ENCODE data around the gene FAM219A. TPM values are rescaled to one million over a fixed set of nuclear protein-coding genes. Genes with fewer than 3 reads are reported as not detected.
A peak's percentile ranks its signal among the peaks of the same experiment; 100 is the strongest.

Gene FAM219A
- total RNA-seq, 1 donor from 2014 or later: 16.8 TPM

DNA sequence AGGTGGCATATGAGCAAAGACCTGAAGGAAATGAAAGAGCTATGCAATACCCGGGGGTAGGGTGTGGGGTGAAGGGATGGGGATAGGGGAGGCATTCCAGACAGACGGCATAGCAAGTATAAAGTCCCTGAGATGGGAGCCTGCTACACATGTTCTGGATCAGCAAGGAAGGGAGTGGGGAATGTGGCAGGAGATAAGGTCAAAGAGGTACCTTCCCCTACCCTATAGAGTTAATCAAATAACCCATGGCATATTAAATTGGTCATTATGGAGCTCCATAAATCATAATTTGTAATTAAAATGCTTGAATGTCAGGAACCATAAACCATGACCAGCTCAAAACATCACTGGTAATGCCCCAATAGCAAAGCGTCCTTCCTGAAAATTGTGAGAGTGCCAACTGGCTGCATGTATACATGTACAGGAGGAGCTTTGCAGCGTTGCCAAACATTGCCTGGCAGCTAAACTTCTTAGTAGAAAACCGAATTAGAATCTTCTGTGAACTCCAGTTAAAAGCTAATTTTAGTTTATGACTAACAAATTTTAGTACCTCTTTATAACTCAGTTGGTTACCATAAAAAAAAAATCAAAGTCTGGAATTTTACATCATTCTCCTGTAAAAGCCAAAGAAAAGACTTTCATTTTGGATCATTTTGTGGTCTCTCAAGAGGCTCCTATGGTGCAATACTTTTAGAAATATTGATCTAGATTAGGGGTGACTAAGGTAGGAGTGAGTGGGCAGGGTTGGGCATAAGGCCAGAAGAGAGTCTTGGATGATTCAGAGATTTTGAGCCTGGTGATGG, 4.9 kb upstream of the FAM219A start:
- Histone ChIP-seq H3K4me3 (ENCODE audit: low read depth, low read length) (no peak overlapping the region), H3K27me3 (ENCODE audit: control insufficient read depth, insufficient read depth, low read length) (no peaks in the 10 kb centered on the region), H3K36me3 (ENCODE audit: control insufficient read depth, insufficient read depth, low read length) (no peaks in the 10 kb centered on the region)
- DNase-seq (ENCODE audit: low read depth): no peak
- TF ChIP-seq, protein P1, sequence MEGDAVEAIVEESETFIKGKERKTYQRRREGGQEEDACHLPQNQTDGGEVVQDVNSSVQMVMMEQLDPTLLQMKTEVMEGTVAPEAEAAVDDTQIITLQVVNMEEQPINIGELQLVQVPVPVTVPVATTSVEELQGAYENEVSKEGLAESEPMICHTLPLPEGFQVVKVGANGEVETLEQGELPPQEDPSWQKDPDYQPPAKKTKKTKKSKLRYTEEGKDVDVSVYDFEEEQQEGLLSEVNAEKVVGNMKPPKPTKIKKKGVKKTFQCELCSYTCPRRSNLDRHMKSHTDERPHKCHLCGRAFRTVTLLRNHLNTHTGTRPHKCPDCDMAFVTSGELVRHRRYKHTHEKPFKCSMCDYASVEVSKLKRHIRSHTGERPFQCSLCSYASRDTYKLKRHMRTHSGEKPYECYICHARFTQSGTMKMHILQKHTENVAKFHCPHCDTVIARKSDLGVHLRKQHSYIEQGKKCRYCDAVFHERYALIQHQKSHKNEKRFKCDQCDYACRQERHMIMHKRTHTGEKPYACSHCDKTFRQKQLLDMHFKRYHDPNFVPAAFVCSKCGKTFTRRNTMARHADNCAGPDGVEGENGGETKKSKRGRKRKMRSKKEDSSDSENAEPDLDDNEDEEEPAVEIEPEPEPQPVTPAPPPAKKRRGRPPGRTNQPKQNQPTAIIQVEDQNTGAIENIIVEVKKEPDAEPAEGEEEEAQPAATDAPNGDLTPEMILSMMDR (IDR thresholded peaks at IDR 0.05; ENCODE audit: insufficient read depth, low read length, poor library complexity, severe bottlenecking): no peak

DNA sequence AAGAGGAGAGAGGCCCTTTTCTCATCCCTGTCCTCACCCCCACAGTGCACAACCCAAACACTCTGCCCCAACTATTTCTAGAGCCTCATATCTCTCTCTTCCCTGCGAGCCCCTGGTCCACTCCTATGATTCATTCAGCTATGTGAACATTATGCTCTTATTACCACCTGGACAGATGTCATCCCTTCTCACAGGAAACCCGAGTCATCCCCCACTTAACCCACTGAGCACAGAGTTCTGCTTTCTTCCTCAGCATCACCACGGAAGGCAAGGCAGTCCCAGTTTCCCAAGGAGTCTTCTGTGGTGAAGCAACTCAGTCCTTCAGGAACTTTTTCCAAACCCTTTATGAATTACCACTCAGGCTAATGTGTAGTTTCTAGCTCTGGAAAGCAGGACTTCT, 1.6 kb upstream of the FAM219A start:
- Histone ChIP-seq H3K4me3 (ENCODE audit: low read depth, low read length) (no peak overlapping the region), H3K36me3 (ENCODE audit: control insufficient read depth, insufficient read depth, low read length) (no peaks in the 10 kb centered on the region), H3K27me3 (ENCODE audit: control insufficient read depth, insufficient read depth, low read length) (no peaks in the 10 kb centered on the region)
- TF ChIP-seq, protein P1 (IDR thresholded peaks at IDR 0.05; ENCODE audit: insufficient read depth, low read length, poor library complexity, severe bottlenecking): no peak
- DNase-seq (ENCODE audit: low read depth): no peak

DNA sequence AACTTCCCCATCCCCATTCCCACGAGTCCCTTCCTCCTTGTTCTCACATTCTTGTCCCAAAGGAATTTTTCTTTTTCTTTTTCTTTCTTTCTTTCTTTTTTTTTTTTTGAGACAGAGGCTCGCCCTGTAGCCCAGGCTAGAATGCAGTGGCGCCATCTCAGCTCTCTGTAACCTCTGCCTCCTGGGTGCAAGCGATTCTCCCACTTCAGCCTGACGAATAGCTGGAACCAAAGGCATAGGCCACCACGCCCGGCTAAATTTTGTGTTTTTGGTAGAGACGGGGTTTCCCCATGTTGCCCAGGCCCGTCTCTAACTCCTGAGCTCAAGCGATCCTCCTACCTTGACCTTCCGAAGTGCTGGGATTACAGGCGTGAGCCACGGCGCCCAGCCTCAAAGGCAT, 986 bp upstream of the FAM219A start:
- H3K4me3 ChIP-seq (ENCODE audit: low read depth, low read length): no peak overlapping the region
- no peaks in the 10 kb centered on the region for H3K27me3 ChIP-seq (ENCODE audit: control insufficient read depth, insufficient read depth, low read length)
- TF ChIP-seq, protein P1 (IDR thresholded peaks at IDR 0.05; ENCODE audit: insufficient read depth, low read length, poor library complexity, severe bottlenecking): no peak
- H3K36me3 ChIP-seq (ENCODE audit: control insufficient read depth, insufficient read depth, low read length): no peaks in the 10 kb centered on the region
- DNase-seq (ENCODE audit: low read depth): no peak

DNA sequence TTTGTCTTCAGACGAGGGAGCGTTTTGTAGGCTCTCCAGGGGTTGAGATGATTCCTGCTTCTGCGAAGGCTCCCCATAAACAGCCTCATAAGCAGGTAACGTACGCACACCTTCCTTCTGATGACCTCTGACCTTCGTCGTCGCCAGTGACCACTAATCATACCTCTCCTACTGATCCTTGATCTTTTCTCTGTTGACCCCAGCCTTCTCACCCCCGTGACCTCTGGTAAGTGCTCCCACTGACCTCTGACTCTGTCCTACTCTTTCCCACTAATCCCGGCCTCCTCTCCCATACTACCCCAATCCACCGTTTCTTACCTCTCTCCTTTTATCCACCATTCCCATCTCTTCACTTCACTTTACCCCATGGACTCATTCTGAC, 580 bp upstream of the FAM219A start:
- DNase-seq (ENCODE audit: low read depth): no peak
- no peaks in the 10 kb centered on the region for H3K27me3 ChIP-seq (ENCODE audit: control insufficient read depth, insufficient read depth, low read length)
- H3K4me3 ChIP-seq (ENCODE audit: low read depth, low read length): peak overlapping the region; percentile 20
- TF ChIP-seq, protein P1 (IDR thresholded peaks at IDR 0.05; ENCODE audit: insufficient read depth, low read length, poor library complexity, severe bottlenecking): no peak
- no peaks in the 10 kb centered on the region for H3K36me3 ChIP-seq (ENCODE audit: control insufficient read depth, insufficient read depth, low read length)

DNA sequence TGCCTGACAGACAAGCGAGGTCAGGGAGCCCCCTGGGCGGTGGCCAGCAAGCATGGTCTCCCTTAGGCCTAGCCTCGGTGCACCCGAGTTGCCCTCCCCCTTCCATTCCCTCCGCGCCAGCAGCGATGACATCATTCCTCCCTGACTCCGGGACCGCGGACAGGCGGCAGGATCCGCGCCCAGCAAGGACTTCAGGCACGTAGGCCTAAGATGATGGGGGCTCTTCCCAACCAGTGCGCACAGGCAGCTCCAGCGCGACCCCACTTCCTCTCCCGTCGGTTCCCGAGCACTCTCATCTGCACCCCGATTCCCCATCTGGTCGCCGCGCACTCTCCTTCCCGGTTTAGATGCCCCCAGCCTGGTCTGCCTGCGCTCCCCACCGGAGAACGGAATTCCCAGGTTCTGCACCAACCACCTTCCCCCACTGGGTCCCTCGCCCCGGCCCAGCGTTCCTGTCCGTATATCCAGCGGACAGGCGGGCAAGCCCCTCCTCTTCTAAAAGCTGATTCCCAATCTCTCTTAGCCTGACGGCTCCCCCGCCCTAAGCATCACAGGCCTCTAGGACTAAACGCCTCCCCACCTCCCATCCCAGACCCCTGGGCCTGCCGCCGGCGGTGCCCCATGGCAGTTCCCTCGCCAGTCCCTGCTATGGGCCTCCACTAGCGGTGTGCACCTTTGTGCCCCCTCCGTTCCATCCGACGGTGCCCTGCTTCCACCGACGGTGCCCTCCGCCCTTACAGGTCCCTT, 931 bp downstream of the FAM219A start:
- Histone ChIP-seq H3K27me3 (ENCODE audit: control insufficient read depth, insufficient read depth, low read length) (no peaks in the 10 kb centered on the region), H3K4me3 (ENCODE audit: low read depth, low read length) (peak overlapping the region; percentile 70), H3K36me3 (ENCODE audit: control insufficient read depth, insufficient read depth, low read length) (no peaks in the 10 kb centered on the region)
- TF ChIP-seq, protein P1 (IDR thresholded peaks at IDR 0.05; ENCODE audit: insufficient read depth, low read length, poor library complexity, severe bottlenecking): no peak
- DNase-seq (ENCODE audit: low read depth): no peak
